Breast epithelium (tissue), 4 donors: ENCODE measurements around the gene ZNF407. TPM values are rescaled to one million over a fixed set of nuclear protein-coding genes. Genes with fewer than 3 reads are reported as not detected.

Source experiments
- DNase-seq, 2 donors: peaks; one replicate each; pipeline ENCODE4 v3.0.0-alpha.2; 2019; ENCODE audit warnings: low spot score in 2 of 2
- H3K27ac ChIP-seq, 2 donors: fragments of 200-600 bp; sonication (generic) in 1 of 2; one replicate each; pipeline ENCODE4 v1.5.1; 2016 to 2019; ENCODE audit warnings: mild to moderate bottlenecking in 1 of 2
- H3K27me3 ChIP-seq, 2 donors: fragments of 200-600 bp; sonication (generic) in 1 of 2; one replicate each; pipeline versions ENCODE4 v1.5.1 to v1.6.0; 2017 to 2019; ENCODE audit warnings: control low read depth in 1 of 2, mild to moderate bottlenecking in 1 of 2
- H3K36me3 ChIP-seq: fragments of 200-600 bp; one replicate; pipeline ENCODE4 v1.5.1; 2019
- H3K4me1 ChIP-seq, 2 donors: fragments of 200-600 bp; sonication (generic); one replicate each; pipeline ENCODE4 v1.5.1; 2016 to 2019; ENCODE audit warnings: control low read depth in 1 of 2
- H3K4me3 ChIP-seq, 3 donors: fragments of 200-600 bp; sonication (generic); 1 replicate in 2 of 3; 2 replicates in 1 of 3; pipeline ENCODE4 v1.5.1; 2016 to 2019; ENCODE audit warnings: mild to moderate bottlenecking in 3 of 3, moderate library complexity in 2 of 3
- H3K9me3 ChIP-seq, 2 donors: fragments of 200-600 bp; sonication (generic) in 1 of 2; one replicate each; pipeline ENCODE4 v1.5.1; 2016 to 2019; ENCODE audit warnings: control low read depth in 1 of 2
- CTCF ChIP-seq, 3 donors: fragments of 450-650 bp; IDR thresholded peaks; one replicate each; pipeline ENCODE4 v1.5.1; 2016 to 2017; ENCODE audit warnings: antibody characterized with exemption in 3 of 3, mild to moderate bottlenecking in 3 of 3, moderate library complexity in 3 of 3
- POLR2A ChIP-seq: fragments of 450-650 bp; IDR thresholded peaks from one replicate; pipeline ENCODE4 v1.6.1; 2016; ENCODE audit warnings: antibody characterized with exemption, mild to moderate bottlenecking, moderate library complexity
- POLR2AphosphoS5 ChIP-seq, 3 donors: sonication (generic); formaldehyde crosslinking; IDR thresholded peaks; one replicate each; pipeline ENCODE4 v1.6.1; 2017; ENCODE audit warnings: antibody characterized with exemption in 3 of 3
- intact Hi-C: fragments of 100-400 bp; cut with DNase I; formaldehyde crosslinking; loops from one replicate; pipeline ENCODE4 v1.15.1; 2023; ENCODE audit warnings: low total_unique reads
- total RNA-seq, 3 donors: library from RNA; depleted of rRNA; stranded (reverse); fragments of >200 nt; gene quantifications; one replicate each; pipeline ENCODE4 v1.1.0, GENCODE V29; 2016

ZNF407 gene
- total RNA-seq, 3 donors from 2014 or later = 14.9 to 30.1 (median 22.3) TPM

- intact Hi-C loops = no loop called here
- TF ChIP-seq CTCF (IDR thresholded peaks at IDR 0.05) (no peak), POLR2AphosphoS5 (IDR thresholded peaks at IDR 0.05) (no peak), POLR2A (no peak)
- H3K36me3 ChIP-seq = no peaks in the 10 kb centered on the region
- no peaks in the 10 kb centered on the region for H3K27me3 ChIP-seq
- H3K27ac ChIP-seq = no peak overlapping the region
- H3K9me3 ChIP-seq = no peaks in the 10 kb centered on the region
- DNase-seq = no peak
- no peak overlapping the region for H3K4me3 ChIP-seq
- no peaks in the 10 kb centered on the region for H3K4me1 ChIP-seq
Observed at GRCh38 chr18:75087119-75088020, 489.7 kb downstream of the ZNF407 start.

- DNase-seq = no peak
- Histone ChIP-seq H3K27me3 (no peaks in the 10 kb centered on the region), H3K4me1 (no peaks in the 10 kb centered on the region), H3K4me3 (no peak overlapping the region), H3K36me3 (no peaks in the 10 kb centered on the region), H3K27ac (no peak overlapping the region), H3K9me3 (no peaks in the 10 kb centered on the region)
- TF ChIP-seq POLR2AphosphoS5 (IDR thresholded peaks at IDR 0.05) = no peak
- TF ChIP-seq POLR2A = no peak
- no peak for TF ChIP-seq CTCF (IDR thresholded peaks at IDR 0.05)
- intact Hi-C loops = no loop called here
Observed at GRCh38 chr18:75088021-75088506, 490.4 kb downstream of the ZNF407 start.

GRCh38 chr18:75088622-75089211 lies 491.0 kb downstream of the ZNF407 start:
- Histone ChIP-seq H3K36me3 (no peaks in the 10 kb centered on the region), H3K4me3 (no peak overlapping the region), H3K4me1 (no peaks in the 10 kb centered on the region), H3K9me3 (no peaks in the 10 kb centered on the region), H3K27me3 (no peaks in the 10 kb centered on the region), H3K27ac (no peak overlapping the region)
- intact Hi-C loops = no loop called here
- TF ChIP-seq POLR2A (no peak), POLR2AphosphoS5 (IDR thresholded peaks at IDR 0.05) (no peak), CTCF (IDR thresholded peaks at IDR 0.05) (no peak)
- DNase-seq = no peak

GRCh38 chr18:75089748-75090327 lies 492.2 kb downstream of the ZNF407 start:
- no peaks in the 10 kb centered on the region for H3K27me3 ChIP-seq
- no peak overlapping the region for H3K27ac ChIP-seq
- no peak for DNase-seq
- intact Hi-C loops = no loop called here
- no peaks in the 10 kb centered on the region for H3K9me3 ChIP-seq
- H3K4me3 ChIP-seq = no peak overlapping the region
- no peak for TF ChIP-seq POLR2A
- no peak for TF ChIP-seq CTCF (IDR thresholded peaks at IDR 0.05)
- no peak for TF ChIP-seq POLR2AphosphoS5 (IDR thresholded peaks at IDR 0.05)
- no peaks in the 10 kb centered on the region for H3K36me3 ChIP-seq
- H3K4me1 ChIP-seq = no peaks in the 10 kb centered on the region

- intact Hi-C loops = no loop called here
- H3K36me3 ChIP-seq = no peaks in the 10 kb centered on the region
- no peak overlapping the region for H3K4me3 ChIP-seq
- H3K27ac ChIP-seq = no peak overlapping the region
- TF ChIP-seq POLR2AphosphoS5 (IDR thresholded peaks at IDR 0.05) (no peak), CTCF (IDR thresholded peaks at IDR 0.05) (no peak), POLR2A (no peak)
- no peaks in the 10 kb centered on the region for H3K9me3 ChIP-seq
- no peak for DNase-seq
- H3K4me1 ChIP-seq = no peaks in the 10 kb centered on the region
- H3K27me3 ChIP-seq = no peaks in the 10 kb centered on the region
Observed at GRCh38 chr18:75090336-75090735, 492.7 kb downstream of the ZNF407 start.
